Ramos (cell line): ENCODE measurements around the gene ELAVL3.

Experiments used
- in situ Hi-C: fragments of 300-500 bp; cut with MboI; formaldehyde crosslinking; loops from one replicate; pipeline ENCODE4 v1.14.3; 2022; ENCODE audit warnings: low sequenced_read_pairs; ENCODE audit not compliant: unreplicated experiment

The ELAVL3 gene

DNA sequence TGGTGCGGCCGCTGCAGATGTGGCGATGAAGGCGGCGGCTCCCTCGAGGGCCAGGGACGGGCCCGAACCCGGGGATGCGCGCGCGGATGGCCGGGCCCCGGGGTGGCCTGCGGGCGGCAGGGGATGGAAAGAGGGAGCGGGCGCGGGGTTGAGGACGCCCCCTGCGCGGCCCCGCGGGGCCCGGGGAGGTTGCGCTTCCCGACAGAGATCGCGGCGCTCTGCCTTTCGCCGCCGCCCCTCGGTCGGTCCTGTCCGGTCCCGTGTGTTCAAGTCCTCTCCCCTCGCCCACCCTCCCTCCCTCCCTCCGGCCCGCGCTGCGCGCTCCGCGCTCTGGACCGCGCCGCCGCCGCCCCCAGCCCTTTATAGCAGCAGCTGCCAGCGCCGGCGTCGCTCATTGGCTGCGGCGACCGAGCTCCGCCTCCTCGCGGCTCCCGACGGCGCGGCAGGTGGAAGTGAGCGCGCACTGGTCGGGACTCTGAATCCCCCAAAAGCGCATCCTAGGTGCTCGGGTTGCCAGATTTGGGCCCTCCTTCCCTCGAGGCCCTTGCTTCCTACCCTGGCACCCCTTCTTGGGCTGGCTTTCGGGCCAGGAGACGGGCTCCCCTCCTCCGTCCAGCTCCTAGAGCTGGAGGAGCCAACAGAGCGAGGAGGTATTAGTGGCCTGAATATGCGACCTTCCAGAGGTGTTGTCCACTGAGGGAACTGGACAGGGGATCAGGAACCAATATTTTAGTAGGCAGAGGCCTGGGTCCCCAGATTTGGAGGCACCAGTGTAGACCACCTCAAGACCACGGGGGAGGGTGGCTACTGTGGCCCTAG is at the start of gene ELAVL3:
TSS of gene ELAVL3 (minus strand) at position 332 of the 819 bp plus-strand sequence. CDS start 438 bp downstream, outside the sequence.
- in situ Hi-C loops = no loop called here

DNA sequence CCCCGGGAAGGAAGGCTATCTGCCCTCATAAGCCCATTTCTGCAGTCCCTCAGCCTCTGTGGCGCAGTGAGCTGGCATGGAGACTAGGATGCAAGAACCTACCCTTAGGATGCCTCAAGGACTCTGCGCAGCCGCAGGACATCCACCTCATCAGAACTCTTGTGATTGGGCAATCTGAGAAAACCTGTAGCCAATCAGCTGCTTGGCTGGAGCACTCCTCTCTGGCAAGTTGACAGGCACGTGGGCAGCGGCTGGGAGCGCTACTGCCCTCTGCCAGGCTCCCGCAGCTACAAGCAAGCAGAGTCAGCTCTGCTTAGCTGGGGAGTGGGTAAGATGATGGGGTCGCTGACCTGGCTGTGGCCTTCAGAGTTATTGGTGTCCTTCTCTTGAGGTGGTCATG is 49.6 kb upstream of the ELAVL3 start:
- in situ Hi-C loops = no loop called here

DNA sequence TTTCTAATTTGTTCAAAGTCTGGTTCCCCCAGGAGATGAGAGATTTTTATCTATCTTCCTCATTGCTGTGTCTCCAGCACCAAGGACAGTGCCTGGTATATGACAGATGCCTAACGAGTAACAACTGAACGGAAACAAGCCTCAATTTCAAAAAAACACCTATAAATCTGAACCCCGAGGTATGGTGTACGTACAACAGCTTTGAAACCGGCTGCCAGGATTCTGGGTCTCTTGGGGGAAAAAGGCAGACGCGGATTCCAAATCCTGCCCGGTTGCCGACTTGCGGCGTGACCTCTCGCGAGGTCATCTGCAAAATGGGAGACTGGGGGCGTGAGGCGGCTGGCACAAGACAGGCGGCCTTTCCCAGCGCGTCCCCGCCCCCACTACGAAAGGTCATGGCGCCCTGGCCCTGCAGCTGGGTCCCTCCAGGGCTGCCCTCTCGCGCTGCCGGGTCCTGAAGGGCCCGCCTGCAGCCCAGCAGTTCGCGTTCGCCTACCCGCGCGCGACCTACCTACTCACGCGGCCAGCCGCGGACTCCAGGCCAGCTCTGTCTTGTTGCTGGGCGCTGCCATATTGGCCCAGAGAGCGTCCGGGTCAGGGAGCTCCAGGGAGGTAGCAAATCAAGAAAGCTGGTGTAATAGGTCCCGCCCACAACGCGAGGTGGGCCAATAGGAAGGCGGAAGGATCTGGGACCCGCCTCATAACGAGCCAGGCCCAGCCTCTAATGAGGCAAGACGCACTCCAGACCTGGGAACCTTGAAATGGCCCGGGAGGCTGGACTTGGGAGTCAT is 47.9 kb upstream of the ELAVL3 start, which contains the start of gene ECSIT:
TSS of gene ECSIT (minus strand) at position 584 of the 791 bp plus-strand sequence. CDS start 9,964 bp downstream, outside the sequence.
- in situ Hi-C loops = no loop called here

DNA sequence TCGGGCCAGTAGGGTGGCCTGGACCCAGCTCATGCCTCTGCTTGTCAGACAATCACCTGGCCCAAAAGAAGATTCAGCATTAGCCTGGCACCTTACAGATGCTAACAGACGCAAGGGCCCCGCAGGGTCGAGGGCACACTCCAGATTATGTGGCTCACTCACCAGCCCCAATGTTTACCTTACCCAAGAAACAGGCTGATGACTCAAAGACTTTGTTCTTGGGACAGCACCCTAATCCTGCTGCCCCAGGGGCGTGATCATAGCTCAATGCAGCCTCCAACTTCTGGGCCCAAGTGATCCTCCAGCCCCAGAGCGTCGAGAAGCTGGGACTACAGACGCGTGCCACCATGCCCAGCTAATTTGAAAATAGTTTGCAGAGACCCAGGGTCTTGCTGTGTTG is 38.3 kb upstream of the ELAVL3 start:
- in situ Hi-C loops = no loop called here

DNA sequence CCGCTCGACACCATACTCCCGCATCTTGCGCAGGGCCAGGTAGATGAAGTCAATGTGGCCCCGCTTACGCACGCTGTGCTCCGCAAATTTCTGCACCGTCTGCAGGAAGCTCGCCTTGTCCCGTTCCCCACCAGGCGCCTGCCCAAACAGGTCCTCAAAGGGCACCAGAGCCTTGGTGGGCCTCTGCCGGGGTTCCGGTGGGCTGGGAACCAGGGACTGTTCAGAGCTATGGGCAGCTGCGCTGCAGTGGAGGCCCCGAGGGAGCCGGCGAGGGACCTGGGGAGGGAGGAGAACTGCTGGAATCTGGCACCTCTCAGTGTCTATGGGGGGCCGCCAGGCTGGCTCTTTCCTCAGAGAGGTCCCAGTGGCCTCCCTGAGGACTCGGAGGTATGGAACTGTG is 33.1 kb upstream of the ELAVL3 start:
- in situ Hi-C loops = no loop called here

DNA sequence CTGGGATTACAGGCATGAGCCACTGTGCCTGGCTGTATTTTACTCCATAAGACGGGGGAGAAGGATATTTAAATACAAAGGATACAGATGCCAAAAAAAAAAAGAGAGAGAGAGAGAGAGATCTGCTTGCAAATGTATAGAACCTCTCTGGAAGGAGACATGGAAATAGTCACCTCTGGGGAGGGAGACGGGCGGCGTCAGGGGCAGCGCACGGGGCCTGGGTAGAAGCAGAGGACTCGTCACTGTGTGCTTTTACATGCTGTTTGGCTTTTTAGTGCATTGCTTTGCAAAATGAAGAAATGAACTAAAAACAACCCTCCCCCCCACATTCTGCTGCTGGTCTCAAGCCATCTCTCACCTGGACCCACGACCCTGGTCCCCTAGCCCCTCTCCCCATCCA is 29.6 kb upstream of the ELAVL3 start:
- in situ Hi-C loops = no loop called here

DNA sequence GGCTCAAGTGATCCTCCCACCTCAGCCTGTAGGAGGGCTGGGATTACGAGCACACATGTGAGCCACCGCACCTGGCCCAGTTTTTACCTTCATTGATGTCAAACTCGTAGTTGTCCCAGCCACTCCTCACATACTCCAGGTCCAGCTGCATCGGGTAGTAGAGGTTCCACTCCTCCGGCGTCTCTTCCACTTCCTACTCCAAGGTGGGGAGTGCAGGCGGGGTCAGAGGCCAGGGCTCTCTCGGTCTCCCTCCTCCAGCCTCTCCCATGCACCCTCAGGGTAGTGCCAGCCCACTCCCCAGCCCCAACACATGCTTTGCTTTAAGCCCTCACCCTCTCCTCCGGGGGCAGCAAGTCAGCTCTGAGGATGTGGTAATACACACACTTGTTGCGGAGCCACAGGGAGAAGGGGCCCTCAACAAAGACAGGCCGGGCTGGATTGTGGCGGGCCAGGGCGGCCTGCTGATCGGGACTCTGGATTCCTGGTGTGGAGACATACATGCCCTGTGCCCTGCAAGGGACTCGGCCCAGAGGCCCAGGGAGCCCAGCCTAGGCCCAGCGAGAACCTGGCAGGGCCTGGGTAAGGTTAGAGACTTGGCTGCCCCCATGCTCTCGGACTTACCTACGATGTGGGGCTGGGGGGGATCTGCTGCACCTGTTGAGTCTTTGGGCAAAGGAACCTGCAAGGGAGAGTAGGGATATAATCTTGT is 26.7 kb upstream of the ELAVL3 start:
- in situ Hi-C loops = no loop called here

DNA sequence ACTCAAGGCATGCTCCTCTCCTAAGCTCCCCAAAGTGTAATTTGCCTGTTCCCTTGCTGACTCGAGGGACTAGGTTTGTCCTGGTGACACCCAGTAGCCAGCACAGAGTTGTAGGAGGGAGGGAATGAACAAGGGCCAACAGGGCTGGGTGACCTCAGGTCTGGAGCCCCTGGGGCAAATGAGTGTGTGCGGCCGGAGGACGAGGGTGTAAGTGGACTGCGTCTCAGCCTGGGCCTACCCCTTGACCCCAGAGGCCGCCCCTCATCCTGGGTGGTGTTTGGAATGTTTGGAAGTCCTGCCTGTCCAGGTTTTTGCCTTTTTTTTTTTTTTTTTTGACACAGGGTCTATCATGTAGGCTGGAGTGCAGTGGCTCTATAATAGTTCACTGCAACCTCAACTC is 26.1 kb upstream of the ELAVL3 start:
- in situ Hi-C loops = no loop called here

DNA sequence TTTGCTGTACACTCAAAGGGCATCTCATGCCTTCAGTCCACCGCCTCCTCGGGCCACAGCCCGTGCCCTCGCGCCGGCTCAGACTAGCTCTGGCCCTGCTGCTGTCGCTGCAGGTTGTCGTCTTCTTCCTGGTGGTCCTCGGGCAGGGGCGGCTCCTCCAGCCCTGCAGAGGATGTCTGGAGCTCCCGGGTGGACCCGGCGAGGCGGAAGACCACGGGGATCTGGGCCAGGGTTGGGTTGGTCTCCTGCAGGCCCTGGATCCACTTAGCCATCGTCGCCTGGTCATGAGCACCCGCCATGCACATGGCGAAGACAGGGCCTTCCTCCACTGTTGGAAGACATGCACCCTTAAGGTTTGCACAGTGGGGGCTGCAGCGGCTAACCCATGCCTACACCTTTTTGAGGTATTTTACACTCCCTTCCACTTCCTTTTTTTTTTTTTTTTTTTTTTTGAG is 25.3 kb upstream of the ELAVL3 start:
- in situ Hi-C loops = no loop called here

DNA sequence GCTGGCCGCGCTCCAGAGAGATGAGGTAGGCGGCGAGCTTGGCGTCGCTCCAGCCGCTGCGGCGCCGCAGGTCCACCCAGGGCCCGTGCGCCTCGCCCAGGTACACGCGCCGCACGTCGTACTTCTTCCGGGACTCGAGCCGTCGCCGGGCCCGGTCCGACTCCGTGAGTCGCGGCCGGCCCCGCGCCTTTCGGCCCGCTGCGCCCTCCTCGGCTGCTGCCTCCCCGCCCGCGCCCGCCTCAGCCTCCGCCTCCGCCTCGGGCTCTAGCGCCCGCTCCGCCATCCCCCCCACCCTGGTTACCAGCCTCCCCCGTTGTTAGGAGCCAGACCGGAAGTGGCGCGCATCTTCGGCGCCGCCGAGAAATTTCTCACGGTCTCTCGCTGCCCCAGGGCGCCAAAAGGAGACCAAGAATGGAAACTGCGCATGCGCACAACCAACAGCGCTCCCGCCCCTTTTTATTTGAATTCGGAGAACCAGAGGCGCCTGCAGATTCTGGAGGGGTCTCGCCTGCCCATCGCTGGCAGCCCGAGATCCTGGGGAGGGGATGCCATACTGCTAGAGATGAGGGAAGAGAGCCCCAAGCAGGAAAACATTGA is 24.8 kb upstream of the ELAVL3 start, which contains the start of gene ZNF653:
TSS of gene ZNF653 (minus strand) at position 336 of the 597 bp plus-strand sequence. CDS start at position 283, 53 bp downstream.
- in situ Hi-C loops = no loop called here

DNA sequence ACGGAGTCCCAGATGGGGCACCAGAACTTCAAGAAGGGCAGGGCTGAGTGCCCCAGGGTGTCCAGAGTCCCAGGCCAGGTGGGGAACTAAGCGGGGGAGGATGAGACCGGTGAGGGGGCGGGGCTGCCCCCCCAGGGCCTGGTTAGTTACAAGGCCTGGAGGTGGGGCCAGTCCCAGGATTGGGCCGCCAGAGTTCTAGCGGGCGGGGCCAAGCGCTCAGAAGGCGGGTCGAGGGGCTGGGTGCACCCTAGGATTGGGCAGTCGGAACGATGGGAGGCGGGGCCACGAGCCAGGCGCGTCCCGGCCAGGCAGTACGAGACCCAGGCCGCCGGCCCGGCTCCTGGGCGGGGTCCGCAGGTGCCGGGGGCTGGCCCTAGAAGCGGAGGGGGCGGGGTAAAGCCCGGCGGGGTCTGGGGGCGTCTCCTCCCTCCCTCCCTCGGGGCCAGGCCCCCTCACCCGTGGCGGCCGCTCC is 24.2 kb upstream of the ELAVL3 start:
- in situ Hi-C loops = no loop called here

DNA sequence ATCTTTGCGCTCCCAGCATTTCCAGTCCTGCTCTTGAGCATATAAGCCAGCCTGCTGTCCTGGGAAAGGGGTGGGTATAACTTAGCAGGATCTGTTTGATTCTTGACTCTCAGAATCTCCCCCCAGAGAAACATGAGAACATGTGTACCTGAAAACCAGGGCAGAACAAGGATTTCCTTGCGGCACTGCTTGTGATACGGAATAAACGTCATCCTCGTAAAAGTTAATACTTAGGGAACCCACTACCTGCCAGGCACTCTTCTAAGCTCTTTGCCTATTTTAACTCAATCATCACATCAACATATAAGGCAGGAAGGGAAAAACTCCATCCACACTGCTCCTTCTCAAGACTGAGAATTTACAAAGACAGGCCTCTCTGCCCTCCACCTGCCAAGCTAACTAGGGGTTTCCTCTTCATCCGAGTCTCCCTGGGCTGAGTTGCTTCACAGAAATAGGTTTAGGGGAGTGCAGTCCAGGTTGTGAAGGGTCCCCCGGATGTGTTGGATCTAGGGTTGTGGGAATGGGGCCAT is 23.7 kb upstream of the ELAVL3 start:
- in situ Hi-C loops = no loop called here

DNA sequence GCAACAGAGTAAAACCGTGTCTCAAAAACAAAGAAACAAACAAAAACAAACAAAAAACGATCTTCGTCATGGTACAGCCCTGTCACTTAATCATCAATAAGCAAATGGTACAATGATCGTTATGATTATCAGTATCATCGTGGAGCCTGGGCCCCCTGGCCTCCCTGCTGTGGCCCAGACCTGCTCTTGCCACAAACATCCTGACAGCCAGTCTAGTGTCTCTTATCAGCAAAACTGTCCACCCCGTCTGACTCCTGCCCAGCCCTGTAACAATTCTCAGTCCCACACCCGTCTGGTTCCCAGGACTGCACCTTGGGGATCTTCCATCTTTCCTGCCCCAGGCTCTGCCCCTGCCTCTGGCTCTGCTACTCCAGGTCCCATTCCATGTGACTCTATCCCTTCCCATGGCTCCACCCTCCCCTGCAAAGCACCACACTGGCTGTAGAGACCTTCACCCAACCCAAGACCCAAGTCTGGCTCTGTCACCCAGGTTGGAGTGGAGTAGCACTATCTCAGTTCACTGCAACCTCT is 19.1 kb upstream of the ELAVL3 start:
- in situ Hi-C loops = loop anchor here (5.0 kb wide), 1 partner anchor 87 kb away; no protein-coding TSS in a partner anchor

DNA sequence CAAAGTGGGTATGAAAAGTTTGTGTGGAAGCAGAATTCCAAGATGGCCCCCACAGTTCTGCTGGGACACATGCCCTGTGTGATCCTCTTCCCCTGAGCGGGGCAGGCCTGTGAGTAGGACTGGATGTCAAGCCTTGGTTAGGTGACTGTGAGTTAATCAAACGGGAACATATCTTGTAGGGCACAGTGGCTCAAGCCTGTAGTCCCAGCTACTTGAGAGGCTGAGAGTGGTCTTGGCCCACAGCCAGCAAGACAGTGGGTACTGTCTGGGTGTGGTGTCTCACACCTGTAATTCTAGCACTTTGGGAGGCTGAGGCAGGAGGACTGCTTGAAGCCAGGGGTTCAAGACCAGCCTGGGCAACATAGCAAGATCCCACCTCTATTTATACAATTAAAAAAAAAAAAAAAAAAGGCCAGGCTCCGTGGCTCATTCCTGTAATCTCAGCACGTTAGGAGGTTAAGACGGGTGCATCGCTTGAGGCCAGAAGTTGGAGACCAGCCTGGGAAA is 18.4 kb upstream of the ELAVL3 start:
- in situ Hi-C loops = loop anchor here (5.0 kb wide), 1 partner anchor 88 kb away; no protein-coding TSS in a partner anchor

DNA sequence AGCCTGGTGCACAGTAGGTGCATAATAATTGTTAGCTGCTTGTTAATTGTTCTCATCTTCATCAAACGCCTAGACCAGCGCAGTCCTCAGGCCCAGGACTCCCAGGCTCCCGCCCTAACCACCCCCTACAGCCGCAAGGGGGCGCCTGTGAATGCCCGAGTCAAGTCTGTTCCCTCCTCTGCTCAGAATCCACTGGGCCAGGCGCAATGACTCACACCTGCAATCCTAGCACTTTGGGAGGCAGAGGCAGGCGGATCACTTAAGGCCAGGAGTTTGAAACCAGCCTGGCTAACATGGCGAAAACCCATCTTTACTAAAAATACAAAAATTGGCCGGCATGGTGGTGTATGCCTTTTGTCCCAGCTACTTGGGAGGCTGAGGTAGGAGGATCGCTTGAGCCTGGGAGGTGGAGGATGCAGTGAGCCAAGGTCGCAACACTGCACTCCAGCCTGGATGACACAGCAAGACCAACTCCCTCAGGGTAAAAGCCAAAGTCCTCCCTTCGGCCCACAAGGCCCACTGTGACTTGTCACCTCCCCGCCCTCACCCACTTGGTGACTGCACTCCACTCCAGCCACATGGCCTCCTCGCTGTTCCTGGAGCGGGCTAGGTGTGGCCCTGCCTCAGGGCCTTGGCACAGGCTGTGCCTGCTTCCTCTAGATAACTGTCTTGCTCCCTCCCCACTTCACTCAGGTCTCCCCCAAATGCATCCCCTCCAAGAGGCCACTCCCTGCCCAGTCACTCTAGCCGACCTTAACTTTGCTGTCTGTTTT is 15.7 kb upstream of the ELAVL3 start:
- in situ Hi-C loops = loop anchor here (5.0 kb wide), 1 partner anchor 91 kb away; no protein-coding TSS in a partner anchor

DNA sequence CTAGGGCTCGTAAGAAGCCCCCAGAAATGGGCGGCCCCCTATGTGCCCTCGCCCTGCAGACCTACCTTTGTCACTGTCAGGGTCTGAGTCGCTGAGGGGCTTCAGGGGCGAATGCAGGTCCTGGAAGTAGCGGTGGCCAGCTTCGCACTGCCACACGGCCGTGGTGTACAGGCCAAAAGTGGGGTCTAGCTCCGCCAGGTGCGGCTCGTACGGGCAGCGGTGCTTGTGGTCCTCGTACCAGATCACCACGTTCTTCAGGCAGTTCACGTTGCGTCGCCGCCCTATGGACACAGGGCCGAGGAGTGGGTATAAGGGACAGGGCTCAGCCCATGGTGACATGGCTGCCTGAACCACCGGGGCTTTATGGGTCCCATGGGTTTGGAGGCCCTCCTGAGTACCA is 15.0 kb upstream of the ELAVL3 start:
- in situ Hi-C loops = loop anchor here (5.0 kb wide), 1 partner anchor 91 kb away; no protein-coding TSS in a partner anchor

DNA sequence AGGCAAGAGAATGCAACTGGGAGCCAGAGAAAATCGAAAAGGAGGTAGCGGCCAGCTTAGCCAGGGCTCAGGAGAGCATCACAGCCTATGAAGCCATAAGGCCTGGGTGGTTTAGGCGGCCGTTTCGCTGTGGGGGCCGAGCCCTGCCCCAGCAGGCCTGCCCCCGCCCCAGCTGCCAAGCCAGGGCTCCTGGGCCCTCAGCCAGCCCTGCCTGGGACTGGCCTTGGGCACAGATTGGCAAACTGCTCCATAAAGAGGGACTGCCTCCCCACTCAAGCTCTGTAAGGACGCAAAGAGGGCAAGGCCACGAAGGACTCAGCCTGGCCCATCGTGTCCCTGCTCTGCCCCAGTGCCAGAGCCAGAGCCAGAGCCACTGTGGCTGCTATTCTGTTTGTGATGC is 14.6 kb upstream of the ELAVL3 start:
- in situ Hi-C loops = loop anchor here (5.0 kb wide), 1 partner anchor 92 kb away; no protein-coding TSS in a partner anchor

DNA sequence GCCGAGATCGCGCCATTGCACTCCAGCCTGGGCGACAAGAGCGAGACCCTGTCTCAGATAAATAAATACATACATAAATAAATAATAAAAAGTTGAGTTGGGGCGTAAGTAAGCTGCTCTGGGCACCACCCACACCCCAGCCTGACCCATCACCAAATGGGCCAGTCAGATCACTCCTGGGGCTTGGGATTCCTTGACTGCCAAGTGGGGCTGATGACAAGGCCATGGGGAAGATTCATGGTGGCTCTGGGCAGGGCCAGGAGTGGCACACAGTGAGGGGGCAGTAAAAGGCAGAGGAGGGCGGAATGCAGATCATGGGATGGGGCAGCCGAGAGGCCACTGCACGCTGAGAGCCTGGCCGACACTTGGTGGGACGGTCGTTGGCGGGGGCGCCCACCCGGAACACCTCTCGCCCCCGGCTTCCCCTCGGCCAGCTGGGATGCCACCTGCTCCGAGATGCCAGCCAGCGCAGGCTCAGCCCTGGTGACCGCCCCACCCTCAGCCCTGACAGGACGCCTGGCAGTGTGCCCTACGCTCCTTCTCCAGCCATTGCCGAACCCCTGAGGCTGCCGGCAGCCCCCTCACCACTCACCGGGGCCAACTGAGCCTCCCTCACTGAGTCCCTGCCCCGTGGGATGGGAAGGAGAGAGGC is 13.9 kb upstream of the ELAVL3 start:
- in situ Hi-C loops = loop anchor here (5.0 kb wide), 1 partner anchor 93 kb away; no protein-coding TSS in a partner anchor
